ENCODE data around the gene RHOXF2. TPM values are rescaled to one million over a fixed set of nuclear protein-coding genes. Genes with fewer than 3 reads are reported as not detected.

RHOXF2 gene
- polyA plus RNA-seq, 1 donor (not counting 4 experiments of a cell fraction or from before 2014, with no cell fraction given), result not detected

DNA sequence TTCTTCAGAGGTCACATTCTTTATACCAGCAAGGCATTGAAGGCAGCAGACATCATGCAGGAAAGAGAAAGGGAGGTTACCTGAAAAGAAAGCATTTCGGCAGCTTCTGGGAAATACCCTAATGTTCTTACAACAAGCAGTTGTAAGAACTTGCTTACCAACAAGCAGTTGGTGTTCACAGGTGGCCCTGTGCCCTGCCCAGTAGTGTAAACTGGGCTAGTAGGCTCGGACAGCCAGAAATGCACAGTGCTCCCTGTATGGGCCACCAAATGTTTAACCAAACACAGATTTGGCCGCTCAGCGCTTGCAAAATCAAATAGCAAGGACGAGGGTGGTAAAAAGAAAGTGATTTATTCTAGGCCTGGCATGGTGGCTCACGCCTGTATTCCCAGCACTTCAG, 22.3 kb upstream of the RHOXF2 start:
- no peaks in the 10 kb centered on the region for H3K79me2 ChIP-seq (ENCODE audit: control insufficient read depth, insufficient read depth, low read length)
- dilution Hi-C loops (cut with MboI; ENCODE audit: extremely low pct_ligation_motif_present, low sequenced_read_pairs), result no loop called here
- no peaks in the 10 kb centered on the region for H3K4me1 ChIP-seq (ENCODE audit: control insufficient read depth, extremely low read depth, insufficient read depth, low read length)
- no peak for FAIRE-seq
- no peaks in the 10 kb centered on the region for H3K9me1 ChIP-seq (ENCODE audit: control insufficient read depth, extremely low read depth, insufficient read depth, low read length)
- H2AFZ ChIP-seq (ENCODE audit: control insufficient read depth, low read length), result no peak overlapping the region
- H3K27me3 ChIP-seq (ENCODE audit: control insufficient read depth, extremely low read depth, insufficient read depth, low read length), result no peaks in the 10 kb centered on the region
- no peaks in the 10 kb centered on the region for H4K20me1 ChIP-seq (ENCODE audit: control insufficient read depth, extremely low read depth, insufficient read depth, low read length)
- no peaks in the 10 kb centered on the region for H3K9me3 ChIP-seq (ENCODE audit: control insufficient read depth, low read depth, low read length)
- TF ChIP-seq, protein P1, sequence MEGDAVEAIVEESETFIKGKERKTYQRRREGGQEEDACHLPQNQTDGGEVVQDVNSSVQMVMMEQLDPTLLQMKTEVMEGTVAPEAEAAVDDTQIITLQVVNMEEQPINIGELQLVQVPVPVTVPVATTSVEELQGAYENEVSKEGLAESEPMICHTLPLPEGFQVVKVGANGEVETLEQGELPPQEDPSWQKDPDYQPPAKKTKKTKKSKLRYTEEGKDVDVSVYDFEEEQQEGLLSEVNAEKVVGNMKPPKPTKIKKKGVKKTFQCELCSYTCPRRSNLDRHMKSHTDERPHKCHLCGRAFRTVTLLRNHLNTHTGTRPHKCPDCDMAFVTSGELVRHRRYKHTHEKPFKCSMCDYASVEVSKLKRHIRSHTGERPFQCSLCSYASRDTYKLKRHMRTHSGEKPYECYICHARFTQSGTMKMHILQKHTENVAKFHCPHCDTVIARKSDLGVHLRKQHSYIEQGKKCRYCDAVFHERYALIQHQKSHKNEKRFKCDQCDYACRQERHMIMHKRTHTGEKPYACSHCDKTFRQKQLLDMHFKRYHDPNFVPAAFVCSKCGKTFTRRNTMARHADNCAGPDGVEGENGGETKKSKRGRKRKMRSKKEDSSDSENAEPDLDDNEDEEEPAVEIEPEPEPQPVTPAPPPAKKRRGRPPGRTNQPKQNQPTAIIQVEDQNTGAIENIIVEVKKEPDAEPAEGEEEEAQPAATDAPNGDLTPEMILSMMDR (optimal IDR thresholded peaks at IDR 0.05 in 1 of 3, IDR thresholded peaks at IDR 0.05 in 1 of 3, conservative IDR thresholded peaks at IDR 0.05 in 1 of 3; ENCODE audit: extremely low read depth in 1 of 3, insufficient read depth in 2 of 3, low read length in 3 of 3), result no peak
- no peak for TF ChIP-seq EZH2 (IDR thresholded peaks at IDR 0.05; ENCODE audit: low read length)
- H3K4me2 ChIP-seq (ENCODE audit: control insufficient read depth, extremely low read depth, insufficient read depth, low read depth, low read length), result no peak overlapping the region
- H3K36me3 ChIP-seq (ENCODE audit: control insufficient read depth in 2 of 2, extremely low read depth in 1 of 2, insufficient read depth in 2 of 2, low read length in 2 of 2), result no peaks in the 10 kb centered on the region
- H3K9ac ChIP-seq (ENCODE audit: control insufficient read depth, extremely low read depth, insufficient read depth, low read length), result no peak overlapping the region
- H3K4me3 ChIP-seq (ENCODE audit: control insufficient read depth in 2 of 3, extremely low read depth in 1 of 3, insufficient read depth in 2 of 3, low read depth in 1 of 3, low read length in 3 of 3), result no peak overlapping the region
- DNase-seq (ENCODE audit: low read depth, low spot score), result no peak
- no peak overlapping the region for H3K27ac ChIP-seq (ENCODE audit: control insufficient read depth, insufficient read depth, low read length)

GRCh38 chrX:120136840-120137239, 21.6 kb upstream of the RHOXF2 start:
- no peak overlapping the region for H2AFZ ChIP-seq (ENCODE audit: control insufficient read depth, low read length)
- H3K9me1 ChIP-seq (ENCODE audit: control insufficient read depth, extremely low read depth, insufficient read depth, low read length), result no peaks in the 10 kb centered on the region
- dilution Hi-C loops (cut with MboI; ENCODE audit: extremely low pct_ligation_motif_present, low sequenced_read_pairs), result no loop called here
- H3K27me3 ChIP-seq (ENCODE audit: control insufficient read depth, extremely low read depth, insufficient read depth, low read length), result no peaks in the 10 kb centered on the region
- no peak overlapping the region for H3K4me3 ChIP-seq (ENCODE audit: control insufficient read depth in 2 of 3, extremely low read depth in 1 of 3, insufficient read depth in 2 of 3, low read depth in 1 of 3, low read length in 3 of 3)
- no peak for DNase-seq (ENCODE audit: low read depth, low spot score)
- H3K9me3 ChIP-seq (ENCODE audit: control insufficient read depth, low read depth, low read length), result no peaks in the 10 kb centered on the region
- TF ChIP-seq, protein P1 (optimal IDR thresholded peaks at IDR 0.05 in 1 of 3, IDR thresholded peaks at IDR 0.05 in 1 of 3, conservative IDR thresholded peaks at IDR 0.05 in 1 of 3; ENCODE audit: extremely low read depth in 1 of 3, insufficient read depth in 2 of 3, low read length in 3 of 3), result no peak
- no peak for TF ChIP-seq EZH2 (IDR thresholded peaks at IDR 0.05; ENCODE audit: low read length)
- no peak overlapping the region for H3K4me2 ChIP-seq (ENCODE audit: control insufficient read depth, extremely low read depth, insufficient read depth, low read depth, low read length)
- H3K4me1 ChIP-seq (ENCODE audit: control insufficient read depth, extremely low read depth, insufficient read depth, low read length), result no peaks in the 10 kb centered on the region
- no peak overlapping the region for H3K9ac ChIP-seq (ENCODE audit: control insufficient read depth, extremely low read depth, insufficient read depth, low read length)
- no peaks in the 10 kb centered on the region for H4K20me1 ChIP-seq (ENCODE audit: control insufficient read depth, extremely low read depth, insufficient read depth, low read length)
- FAIRE-seq, result no peak
- H3K27ac ChIP-seq (ENCODE audit: control insufficient read depth, insufficient read depth, low read length), result no peak overlapping the region
- H3K36me3 ChIP-seq (ENCODE audit: control insufficient read depth in 2 of 2, extremely low read depth in 1 of 2, insufficient read depth in 2 of 2, low read length in 2 of 2), result no peaks in the 10 kb centered on the region
- H3K79me2 ChIP-seq (ENCODE audit: control insufficient read depth, insufficient read depth, low read length), result no peaks in the 10 kb centered on the region
